Neural cell (in vitro differentiated cells): Measurements from ENCODE around the gene PTPRN2. TPM values are rescaled to one million over a fixed set of nuclear protein-coding genes. Genes with fewer than 3 reads are reported as not detected.

Source experiments
- H2AFZ ChIP-seq: fragments of 200-600, 300-800 bp; sonication (generic), shearing (Covaris generic); 2 replicates; pipeline ENCODE4 v1.6.0; 2014; ENCODE audit warnings: low read depth, mild to moderate bottlenecking, antibody characterized with exemption, low read length, moderate library complexity
- H3F3A ChIP-seq: fragments of 200-600 bp; shearing (Covaris generic); 2 replicates; pipeline ENCODE4 v1.6.1; 2016; ENCODE audit warnings: mild to moderate bottlenecking, moderate library complexity, mixed read lengths, antibody characterized with exemption, low read length; ENCODE audit not compliant: insufficient read depth, poor library complexity, severe bottlenecking
- H3K27ac ChIP-seq: fragments of 200-600, 300-800 bp; sonication (generic), shearing (Covaris generic); 2 replicates; pipeline ENCODE4 v1.5.1; 2014; ENCODE audit warnings: mild to moderate bottlenecking, low read length, moderate library complexity
- H3K27me3 ChIP-seq: fragments of 300-800, 200-600 bp; sonication (generic), shearing (Covaris generic); 2 replicates; pipeline ENCODE4 v1.6.0; 2014; ENCODE audit warnings: mild to moderate bottlenecking, low read depth, low read length, moderate library complexity; ENCODE audit not compliant: insufficient read depth
- H3K36me3 ChIP-seq: fragments of 300-800, 200-600 bp; sonication (generic), shearing (Covaris generic); 2 replicates; pipeline ENCODE4 v1.5.1; 2014; ENCODE audit warnings: mild to moderate bottlenecking, antibody characterized with exemption, low read length, moderate library complexity; ENCODE audit not compliant: insufficient read depth
- H3K4me2 ChIP-seq: fragments of 300-800, 200-600 bp; sonication (generic), shearing (Covaris generic); 2 replicates; pipeline ENCODE4 v1.6.0; 2014; ENCODE audit warnings: mild to moderate bottlenecking, low read length
- H3K4me3 ChIP-seq: fragments of 300-800, 200-600 bp; sonication (generic), shearing (Covaris generic); 2 replicates; pipeline ENCODE4 v1.5.1; 2014; ENCODE audit warnings: mild to moderate bottlenecking, low read length, moderate library complexity
- H3K79me2 ChIP-seq: fragments of 200-600 bp; shearing (Covaris generic); replicated peaks from 2 replicates; pipeline ENCODE4 v1.6.0; 2014; ENCODE audit warnings: mild to moderate bottlenecking, low read length, moderate library complexity; ENCODE audit not compliant: insufficient read depth
- H3K9ac ChIP-seq: fragments of 300-800, 200-600 bp; sonication (generic), shearing (Covaris generic); 2 replicates; pipeline ENCODE4 v1.6.1; 2016; ENCODE audit warnings: mild to moderate bottlenecking, low read length, mixed read lengths
- H3K9me2 ChIP-seq: fragments of 200-600 bp; shearing (Covaris generic); 2 replicates; pipeline ENCODE4 v1.6.1; 2016; ENCODE audit warnings: mild to moderate bottlenecking, low read length, mixed read lengths; ENCODE audit not compliant: insufficient read depth
- H3K9me3 ChIP-seq: fragments of 200-600, 300-800 bp; sonication (generic), shearing (Covaris generic); 2 replicates; pipeline ENCODE4 v1.6.1; 2016; ENCODE audit warnings: mild to moderate bottlenecking, mixed run types, low read length, moderate library complexity, mixed read lengths
- H4K20me1 ChIP-seq: fragments of 200-600 bp; shearing (Covaris generic); 2 replicates; pipeline ENCODE4 v1.6.1; 2016; ENCODE audit warnings: mild to moderate bottlenecking, mixed run types; ENCODE audit not compliant: insufficient read depth
- EP300 ChIP-seq: fragments of 450-650 bp; conservative IDR thresholded peaks from 2 replicates; pipeline ENCODE4 v1.6.1; 2014; ENCODE audit warnings: antibody characterized with exemption, mild to moderate bottlenecking, moderate library complexity; ENCODE audit not compliant: poor library complexity, severe bottlenecking
- EZH2 ChIP-seq: fragments of 200-600, 300-800 bp; shearing (Covaris generic), sonication (generic); IDR thresholded peaks from 2 replicates; pipeline ENCODE4 v1.6.1; 2014; ENCODE audit warnings: antibody characterized with exemption, low read length, borderline replicate concordance, mild to moderate bottlenecking; ENCODE audit not compliant: insufficient read depth, poor library complexity, severe bottlenecking
- MXI1 ChIP-seq: fragments of 450-650 bp; conservative IDR thresholded peaks from 2 replicates; pipeline ENCODE4 v1.6.1; 2014; ENCODE audit warnings: antibody characterized with exemption, mild to moderate bottlenecking; ENCODE audit not compliant: poor library complexity, severe bottlenecking
- POLR2AphosphoS5 ChIP-seq: IDR thresholded peaks from 2 replicates; pipeline ENCODE4 v1.6.1; 2012
- RAD21 ChIP-seq: fragments of 450-650 bp; conservative IDR thresholded peaks from 2 replicates; pipeline ENCODE4 v1.6.1; 2014; ENCODE audit warnings: antibody characterized with exemption, mild to moderate bottlenecking, moderate library complexity
- SMC3 ChIP-seq: fragments of 450-650 bp; conservative IDR thresholded peaks from 2 replicates; pipeline ENCODE4 v1.6.1; 2014; ENCODE audit warnings: antibody characterized with exemption, mild to moderate bottlenecking, moderate library complexity; ENCODE audit not compliant: poor library complexity
- TAF1 ChIP-seq: IDR thresholded peaks from 2 replicates; pipeline ENCODE4 v1.6.1; 2012; ENCODE audit warnings: low read depth
- polyA plus RNA-seq: library from polyadenylated mRNA; depleted of rRNA; stranded (reverse); fragments of >200 nt; gene quantifications from 2 replicates; pipeline ENCODE4 v1.2.3, GENCODE V29; 2014
- TF ChIP-seq, protein P1 (sequence below): fragments of 450-650 bp; IDR thresholded peaks from 2 replicates; pipeline ENCODE4 v1.5.1; 2014; ENCODE audit warnings: antibody characterized with exemption, mild to moderate bottlenecking, moderate library complexity; ENCODE audit not compliant: poor library complexity, severe bottlenecking
- TF ChIP-seq, protein P2 (sequence below): IDR thresholded peaks from 2 replicates; pipeline ENCODE4 v1.6.1; 2012; ENCODE audit warnings: borderline replicate concordance

The PTPRN2 gene
- polyA plus RNA-seq, 1 donor from 2014 or later = 31.0 TPM

DNA sequence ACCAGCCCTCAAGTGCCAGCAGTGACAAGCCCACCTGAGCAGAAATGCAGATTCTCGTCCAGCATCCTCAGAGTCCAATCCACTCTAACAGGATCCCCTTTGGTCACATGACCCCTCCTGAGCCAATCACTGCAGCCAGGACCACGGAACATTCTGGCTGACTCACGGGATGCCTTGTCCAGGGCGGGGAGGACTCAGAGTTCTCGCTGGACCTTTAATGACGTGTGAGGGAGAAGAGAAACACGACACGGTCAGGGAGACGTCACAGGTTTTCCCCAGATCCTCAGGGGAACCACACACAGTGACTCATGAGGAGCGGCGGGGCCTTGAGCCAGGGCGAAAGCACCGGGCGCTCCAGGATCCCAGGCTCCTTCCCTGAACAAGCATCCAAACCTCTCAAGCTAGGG, 155.7 kb downstream of the PTPRN2 start:
- H3K9ac ChIP-seq = no peak overlapping the region
- no peaks in the 10 kb centered on the region for H3K79me2 ChIP-seq
- H2AFZ ChIP-seq = no peak overlapping the region
- no peak overlapping the region for H3K4me3 ChIP-seq
- peaks cover 3% of the 10 kb centered on the region for H3K9me3 ChIP-seq
- H3F3A ChIP-seq = no peaks in the 10 kb centered on the region
- H3K4me2 ChIP-seq = no peak overlapping the region
- no peaks in the 10 kb centered on the region for H3K27me3 ChIP-seq
- H3K36me3 ChIP-seq = no peaks in the 10 kb centered on the region
- TF ChIP-seq EP300 (no peak), EZH2 (no peak), RAD21 (no peak), TAF1 (no peak), MXI1 (no peak), POLR2AphosphoS5 (no peak), SMC3 (no peak)
- TF ChIP-seq, protein P1, sequence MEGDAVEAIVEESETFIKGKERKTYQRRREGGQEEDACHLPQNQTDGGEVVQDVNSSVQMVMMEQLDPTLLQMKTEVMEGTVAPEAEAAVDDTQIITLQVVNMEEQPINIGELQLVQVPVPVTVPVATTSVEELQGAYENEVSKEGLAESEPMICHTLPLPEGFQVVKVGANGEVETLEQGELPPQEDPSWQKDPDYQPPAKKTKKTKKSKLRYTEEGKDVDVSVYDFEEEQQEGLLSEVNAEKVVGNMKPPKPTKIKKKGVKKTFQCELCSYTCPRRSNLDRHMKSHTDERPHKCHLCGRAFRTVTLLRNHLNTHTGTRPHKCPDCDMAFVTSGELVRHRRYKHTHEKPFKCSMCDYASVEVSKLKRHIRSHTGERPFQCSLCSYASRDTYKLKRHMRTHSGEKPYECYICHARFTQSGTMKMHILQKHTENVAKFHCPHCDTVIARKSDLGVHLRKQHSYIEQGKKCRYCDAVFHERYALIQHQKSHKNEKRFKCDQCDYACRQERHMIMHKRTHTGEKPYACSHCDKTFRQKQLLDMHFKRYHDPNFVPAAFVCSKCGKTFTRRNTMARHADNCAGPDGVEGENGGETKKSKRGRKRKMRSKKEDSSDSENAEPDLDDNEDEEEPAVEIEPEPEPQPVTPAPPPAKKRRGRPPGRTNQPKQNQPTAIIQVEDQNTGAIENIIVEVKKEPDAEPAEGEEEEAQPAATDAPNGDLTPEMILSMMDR = no peak
- TF ChIP-seq, protein P2, sequence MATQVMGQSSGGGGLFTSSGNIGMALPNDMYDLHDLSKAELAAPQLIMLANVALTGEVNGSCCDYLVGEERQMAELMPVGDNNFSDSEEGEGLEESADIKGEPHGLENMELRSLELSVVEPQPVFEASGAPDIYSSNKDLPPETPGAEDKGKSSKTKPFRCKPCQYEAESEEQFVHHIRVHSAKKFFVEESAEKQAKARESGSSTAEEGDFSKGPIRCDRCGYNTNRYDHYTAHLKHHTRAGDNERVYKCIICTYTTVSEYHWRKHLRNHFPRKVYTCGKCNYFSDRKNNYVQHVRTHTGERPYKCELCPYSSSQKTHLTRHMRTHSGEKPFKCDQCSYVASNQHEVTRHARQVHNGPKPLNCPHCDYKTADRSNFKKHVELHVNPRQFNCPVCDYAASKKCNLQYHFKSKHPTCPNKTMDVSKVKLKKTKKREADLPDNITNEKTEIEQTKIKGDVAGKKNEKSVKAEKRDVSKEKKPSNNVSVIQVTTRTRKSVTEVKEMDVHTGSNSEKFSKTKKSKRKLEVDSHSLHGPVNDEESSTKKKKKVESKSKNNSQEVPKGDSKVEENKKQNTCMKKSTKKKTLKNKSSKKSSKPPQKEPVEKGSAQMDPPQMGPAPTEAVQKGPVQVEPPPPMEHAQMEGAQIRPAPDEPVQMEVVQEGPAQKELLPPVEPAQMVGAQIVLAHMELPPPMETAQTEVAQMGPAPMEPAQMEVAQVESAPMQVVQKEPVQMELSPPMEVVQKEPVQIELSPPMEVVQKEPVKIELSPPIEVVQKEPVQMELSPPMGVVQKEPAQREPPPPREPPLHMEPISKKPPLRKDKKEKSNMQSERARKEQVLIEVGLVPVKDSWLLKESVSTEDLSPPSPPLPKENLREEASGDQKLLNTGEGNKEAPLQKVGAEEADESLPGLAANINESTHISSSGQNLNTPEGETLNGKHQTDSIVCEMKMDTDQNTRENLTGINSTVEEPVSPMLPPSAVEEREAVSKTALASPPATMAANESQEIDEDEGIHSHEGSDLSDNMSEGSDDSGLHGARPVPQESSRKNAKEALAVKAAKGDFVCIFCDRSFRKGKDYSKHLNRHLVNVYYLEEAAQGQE = no peak
- H3K27ac ChIP-seq = no peak overlapping the region
- H4K20me1 ChIP-seq = no peaks in the 10 kb centered on the region
- H3K9me2 ChIP-seq = no peaks in the 10 kb centered on the region

DNA sequence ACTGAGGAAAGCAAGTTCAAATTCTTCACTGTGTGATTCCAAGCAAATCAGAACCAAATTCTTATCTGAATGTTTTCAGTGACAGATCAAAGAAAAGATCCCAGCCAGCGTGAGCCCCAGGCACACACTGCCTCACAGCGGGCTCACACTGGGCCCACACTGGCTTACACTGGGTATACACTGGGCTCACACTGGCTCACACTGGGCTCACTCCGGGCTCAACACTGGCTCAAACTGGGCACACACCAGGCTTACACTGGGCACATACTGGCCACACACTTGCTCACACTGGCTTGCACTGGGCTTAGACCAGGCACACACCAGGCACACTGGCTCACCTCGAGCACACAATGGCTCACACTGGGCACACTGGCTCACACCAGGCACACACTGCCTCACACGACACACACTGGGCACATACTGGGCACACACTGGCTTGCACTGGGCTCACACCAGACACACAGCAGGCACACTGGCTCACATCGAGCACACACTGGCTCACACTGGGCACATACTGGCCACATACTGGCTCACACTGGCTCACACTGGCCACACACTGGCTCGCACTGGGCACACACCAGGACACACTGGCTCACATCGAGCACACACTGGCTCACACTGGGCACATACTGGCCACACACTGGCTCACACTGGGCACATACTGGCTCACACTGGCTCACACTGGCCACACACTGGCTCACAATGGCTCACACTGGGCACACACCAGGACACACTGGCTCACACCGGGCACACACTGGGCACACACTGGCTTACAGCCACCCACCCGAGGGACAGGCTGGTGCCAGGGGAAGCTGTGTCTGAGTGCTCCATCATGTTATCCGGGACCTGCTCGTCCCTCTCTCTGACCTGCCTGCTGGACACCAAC, 156.3 kb downstream of the PTPRN2 start:
- Histone ChIP-seq H4K20me1 (no peaks in the 10 kb centered on the region), H3K36me3 (no peaks in the 10 kb centered on the region), H3K9ac (no peak overlapping the region), H3K4me3 (no peak overlapping the region), H3K79me2 (no peaks in the 10 kb centered on the region), H3F3A (no peaks in the 10 kb centered on the region), H3K9me3 (peaks cover 3% of the 10 kb centered on the region), H3K27me3 (no peaks in the 10 kb centered on the region), H3K4me2 (no peak overlapping the region), H2AFZ (no peak overlapping the region), H3K9me2 (no peaks in the 10 kb centered on the region), H3K27ac (no peak overlapping the region)
- no peak for TF ChIP-seq TAF1
- no peak for TF ChIP-seq MXI1
- TF ChIP-seq, protein P1 = no peak
- no peak for TF ChIP-seq RAD21
- no peak for TF ChIP-seq EZH2
- TF ChIP-seq, protein P2 = no peak
- no peak for TF ChIP-seq SMC3
- no peak for TF ChIP-seq EP300
- TF ChIP-seq POLR2AphosphoS5 = no peak
